ENCODE data around the gene PLOD1.
"Not testable (repeated sequence)": the region's sequence is repeated elsewhere in the genome, so short reads cannot be mapped to it uniquely, and the experiment has no call there.

Gene PLOD1

GRCh38 chr1:11981378-11982009 is 47.0 kb downstream of the PLOD1 start:
- no peak for DNase-seq

- no peak for DNase-seq
Measured at GRCh38 chr1:11982010-11982392, 47.5 kb downstream of the PLOD1 start.

- DNase-seq: no peak
Measured at GRCh38 chr1:11984121-11984520, 49.6 kb downstream of the PLOD1 start.

GRCh38 chr1:11984576-11984975 is 50.1 kb downstream of the PLOD1 start:
- no peak for DNase-seq

GRCh38 chr1:11985171-11985570 is 50.7 kb downstream of the PLOD1 start:
- no peak for DNase-seq

GRCh38 chr1:11985851-11986250 is 51.3 kb downstream of the PLOD1 start:
- no peak for DNase-seq

GRCh38 chr1:11989669-11990068 is 55.2 kb downstream of the PLOD1 start:
- DNase-seq: no peak

GRCh38 chr1:11990303-11991032 is 56.0 kb downstream of the PLOD1 start:
- no peak for DNase-seq

- no peak for DNase-seq
Measured at GRCh38 chr1:11991969-11992676, 57.6 kb downstream of the PLOD1 start.

GRCh38 chr1:11997081-11997850 is 62.7 kb downstream of the PLOD1 start:
- DNase-seq: no peak

- no peak for DNase-seq
Measured at GRCh38 chr1:11998636-11999035, 64.1 kb downstream of the PLOD1 start.

GRCh38 chr1:11999236-11999635 is 64.7 kb downstream of the PLOD1 start:
- DNase-seq: no peak

- peak; percentile 84 for DNase-seq
Measured at GRCh38 chr1:12001249-12001917, 66.9 kb downstream of the PLOD1 start.

GRCh38 chr1:12001996-12002493 is 67.5 kb downstream of the PLOD1 start:
- no peak for DNase-seq

GRCh38 chr1:12003762-12004161 is 69.2 kb downstream of the PLOD1 start:
- no peak for DNase-seq

GRCh38 chr1:12005488-12006166 is 71.1 kb downstream of the PLOD1 start:
- DNase-seq: no peak

- no peak for DNase-seq
Measured at GRCh38 chr1:12006167-12006921, 71.8 kb downstream of the PLOD1 start.

- DNase-seq: no peak
Measured at GRCh38 chr1:12007204-12007603, 72.7 kb downstream of the PLOD1 start.

- DNase-seq: not testable (repeated sequence)
Measured at GRCh38 chr1:12008355-12008754, 73.8 kb downstream of the PLOD1 start.

GRCh38 chr1:12009318-12009947 is 74.9 kb downstream of the PLOD1 start:
- DNase-seq: no peak
